ENCODE data around the gene MRPL17. TPM values are rescaled to one million over a fixed set of nuclear protein-coding genes. Genes with fewer than 3 reads are reported as not detected.

Gene MRPL17
- total and polyA plus RNA-seq, 2 donors (not counting 1 experiment from before 2014, with no cell fraction given), result 44.4 to 53.2 TPM

DNA sequence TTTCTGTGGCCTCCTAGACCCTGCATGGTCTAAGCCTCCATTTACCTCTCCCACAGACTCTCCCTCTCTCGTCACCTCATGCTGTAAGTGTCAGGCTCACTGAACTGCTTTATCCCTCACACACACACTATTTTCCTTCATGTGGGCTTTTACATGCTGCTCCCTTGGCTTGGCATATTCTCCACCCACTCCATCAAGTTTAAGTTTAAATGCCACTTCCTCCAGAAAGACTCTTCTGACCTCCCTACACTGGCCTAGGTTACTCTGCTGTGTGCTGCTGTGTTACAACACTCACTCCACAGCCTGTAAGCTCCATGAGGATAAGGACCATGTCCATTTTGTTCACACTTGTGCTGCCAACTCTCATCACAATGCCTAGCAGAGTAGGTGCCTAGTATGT is 30.0 kb downstream of the MRPL17 start:
- Histone ChIP-seq H3K27ac (ENCODE audit: insufficient read depth, low read length) (no peak overlapping the region), H2AFZ (ENCODE audit: low read length) (no peak overlapping the region), H4K20me1 (ENCODE audit: control insufficient read depth, extremely low read depth, insufficient read depth, low read length) (no peaks in the 10 kb centered on the region), H3K9me3 (ENCODE audit: control insufficient read depth, insufficient read depth, low read depth, low read length) (no peaks in the 10 kb centered on the region), H3K36me3 (ENCODE audit: control insufficient read depth, insufficient read depth, low read length) (no peaks in the 10 kb centered on the region), H3K79me2 (ENCODE audit: control insufficient read depth, insufficient read depth, low read length) (no peaks in the 10 kb centered on the region), H3K9ac (ENCODE audit: insufficient read depth, low read length) (no peak overlapping the region), H3K4me2 (ENCODE audit: extremely low read depth, insufficient read depth, low read length) (no peak overlapping the region), H3K4me1 (ENCODE audit: control insufficient read depth, extremely low read depth, insufficient read depth, low read length) (no peaks in the 10 kb centered on the region), H3K27me3 (ENCODE audit: control insufficient read depth, insufficient read depth, low read length) (peaks cover 37% of the 10 kb centered on the region), H3K4me3 (replicated peaks in 1 of 4; ENCODE audit: control extremely low read depth in 1 of 4, insufficient read depth in 1 of 4, low read depth in 3 of 4, low read length in 4 of 4) (no peak overlapping the region)
- DNase-seq (ENCODE audit: low read depth in 2 of 2), result no peak
- no peak for TF ChIP-seq CTCF (conservative IDR thresholded peaks at IDR 0.05 in 1 of 2, IDR thresholded peaks at IDR 0.05 in 1 of 2; ENCODE audit: low read depth in 1 of 2, low read length in 2 of 2)
- TF ChIP-seq EZH2 (IDR thresholded peaks at IDR 0.05; ENCODE audit: low read length, missing control alignments), result no peak

- Histone ChIP-seq H3K79me2 (ENCODE audit: control insufficient read depth, insufficient read depth, low read length) (no peaks in the 10 kb centered on the region), H3K4me1 (ENCODE audit: control insufficient read depth, extremely low read depth, insufficient read depth, low read length) (peaks cover under 1% of the 10 kb centered on the region), H2AFZ (ENCODE audit: low read length) (no peak overlapping the region), H4K20me1 (ENCODE audit: control insufficient read depth, extremely low read depth, insufficient read depth, low read length) (no peaks in the 10 kb centered on the region), H3K27ac (ENCODE audit: insufficient read depth, low read length) (no peak overlapping the region), H3K9me3 (ENCODE audit: control insufficient read depth, insufficient read depth, low read depth, low read length) (no peaks in the 10 kb centered on the region), H3K4me2 (ENCODE audit: extremely low read depth, insufficient read depth, low read length) (no peak overlapping the region), H3K36me3 (ENCODE audit: control insufficient read depth, insufficient read depth, low read length) (no peaks in the 10 kb centered on the region), H3K27me3 (ENCODE audit: control insufficient read depth, insufficient read depth, low read length) (peaks cover 37% of the 10 kb centered on the region), H3K4me3 (replicated peaks in 1 of 4; ENCODE audit: control extremely low read depth in 1 of 4, insufficient read depth in 1 of 4, low read depth in 3 of 4, low read length in 4 of 4) (no peak overlapping the region), H3K9ac (ENCODE audit: insufficient read depth, low read length) (no peak overlapping the region)
- no peak for DNase-seq (ENCODE audit: low read depth in 2 of 2)
- TF ChIP-seq CTCF (conservative IDR thresholded peaks at IDR 0.05 in 1 of 2, IDR thresholded peaks at IDR 0.05 in 1 of 2; ENCODE audit: low read depth in 1 of 2, low read length in 2 of 2) (no peak), EZH2 (IDR thresholded peaks at IDR 0.05; ENCODE audit: low read length, missing control alignments) (no peak)
Observed at GRCh38 chr11:6652182-6652581, 31.0 kb downstream of the MRPL17 start.

DNA sequence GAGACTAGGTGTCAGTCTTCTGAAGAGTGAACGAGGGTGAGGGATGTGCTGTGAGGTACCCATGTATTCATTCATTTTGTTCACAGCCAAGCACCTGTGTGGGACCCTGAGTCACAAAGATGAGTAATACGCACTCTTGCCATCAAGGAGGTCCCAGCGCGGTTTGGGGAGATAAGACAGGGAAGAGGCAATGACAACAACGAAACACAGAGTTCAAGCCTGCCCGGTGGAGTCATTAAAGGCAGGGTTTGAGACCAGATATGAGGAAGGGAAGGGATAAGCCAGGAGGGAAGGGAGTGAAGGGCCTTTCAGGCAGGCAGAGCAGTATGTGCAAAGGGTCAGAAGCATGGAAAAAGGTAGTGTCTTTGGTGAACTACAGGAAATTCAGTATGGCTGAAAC is 32.2 kb downstream of the MRPL17 start:
- no peaks in the 10 kb centered on the region for H4K20me1 ChIP-seq (ENCODE audit: control insufficient read depth, extremely low read depth, insufficient read depth, low read length)
- H3K4me3 ChIP-seq (replicated peaks in 1 of 4; ENCODE audit: control extremely low read depth in 1 of 4, insufficient read depth in 1 of 4, low read depth in 3 of 4, low read length in 4 of 4), result no peak overlapping the region
- H3K4me1 ChIP-seq (ENCODE audit: control insufficient read depth, extremely low read depth, insufficient read depth, low read length), result peaks cover 12% of the 10 kb centered on the region
- no peaks in the 10 kb centered on the region for H3K36me3 ChIP-seq (ENCODE audit: control insufficient read depth, insufficient read depth, low read length)
- H2AFZ ChIP-seq (ENCODE audit: low read length), result no peak overlapping the region
- no peak overlapping the region for H3K4me2 ChIP-seq (ENCODE audit: extremely low read depth, insufficient read depth, low read length)
- H3K27ac ChIP-seq (ENCODE audit: insufficient read depth, low read length), result no peak overlapping the region
- no peak overlapping the region for H3K9ac ChIP-seq (ENCODE audit: insufficient read depth, low read length)
- TF ChIP-seq CTCF (conservative IDR thresholded peaks at IDR 0.05 in 1 of 2, IDR thresholded peaks at IDR 0.05 in 1 of 2; ENCODE audit: low read depth in 1 of 2, low read length in 2 of 2), result no peak
- TF ChIP-seq EZH2 (IDR thresholded peaks at IDR 0.05; ENCODE audit: low read length, missing control alignments), result no peak
- H3K79me2 ChIP-seq (ENCODE audit: control insufficient read depth, insufficient read depth, low read length), result no peaks in the 10 kb centered on the region
- peaks cover 31% of the 10 kb centered on the region for H3K27me3 ChIP-seq (ENCODE audit: control insufficient read depth, insufficient read depth, low read length)
- no peaks in the 10 kb centered on the region for H3K9me3 ChIP-seq (ENCODE audit: control insufficient read depth, insufficient read depth, low read depth, low read length)
- peak in 1 of 2 donors; percentile 58 for DNase-seq (ENCODE audit: low read depth in 2 of 2)

Data from fibroblast of lung (primary cell).